Measurements from ENCODE around the gene CABLES2.

DNA sequence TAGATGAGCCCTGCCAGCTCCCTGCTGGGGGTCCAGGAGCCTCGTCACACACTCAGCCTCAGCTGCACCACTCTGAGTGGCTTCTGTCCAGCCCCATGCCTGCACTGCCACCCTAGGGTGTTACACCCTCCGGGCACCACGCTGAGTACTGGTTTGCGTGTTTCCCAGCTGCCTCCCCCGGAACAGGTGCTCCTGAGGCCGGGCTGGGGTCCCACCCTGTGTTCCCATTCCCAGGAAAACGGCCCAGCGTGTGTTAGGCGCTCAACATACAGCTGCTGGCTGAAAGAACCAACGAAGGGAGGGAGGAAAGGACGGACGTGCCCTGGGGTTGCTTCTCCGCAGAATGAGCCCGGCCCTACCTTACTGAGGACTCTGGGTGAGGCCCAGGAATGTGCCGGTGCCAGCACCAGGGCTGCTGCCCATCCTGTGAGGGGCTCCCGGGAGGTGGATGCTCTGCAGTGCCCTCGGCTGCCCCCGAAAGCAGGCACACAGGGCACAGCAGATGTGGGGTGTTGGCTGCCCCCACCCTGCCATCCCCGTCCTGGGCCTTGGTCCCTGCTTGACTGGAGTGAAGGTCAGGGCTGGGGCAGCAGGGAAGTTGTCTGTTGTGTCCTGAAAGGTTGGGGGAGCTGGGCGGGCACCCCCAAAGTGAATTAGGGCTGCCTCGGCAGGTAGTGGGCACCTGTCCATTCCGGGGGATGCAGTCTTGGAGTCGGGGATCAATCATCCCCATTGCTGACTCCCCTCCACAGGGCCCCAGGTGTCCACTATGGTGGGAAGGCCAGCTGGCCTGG lies 56.3 kb downstream of the CABLES2 start:
- TF ChIP-seq, protein P1, sequence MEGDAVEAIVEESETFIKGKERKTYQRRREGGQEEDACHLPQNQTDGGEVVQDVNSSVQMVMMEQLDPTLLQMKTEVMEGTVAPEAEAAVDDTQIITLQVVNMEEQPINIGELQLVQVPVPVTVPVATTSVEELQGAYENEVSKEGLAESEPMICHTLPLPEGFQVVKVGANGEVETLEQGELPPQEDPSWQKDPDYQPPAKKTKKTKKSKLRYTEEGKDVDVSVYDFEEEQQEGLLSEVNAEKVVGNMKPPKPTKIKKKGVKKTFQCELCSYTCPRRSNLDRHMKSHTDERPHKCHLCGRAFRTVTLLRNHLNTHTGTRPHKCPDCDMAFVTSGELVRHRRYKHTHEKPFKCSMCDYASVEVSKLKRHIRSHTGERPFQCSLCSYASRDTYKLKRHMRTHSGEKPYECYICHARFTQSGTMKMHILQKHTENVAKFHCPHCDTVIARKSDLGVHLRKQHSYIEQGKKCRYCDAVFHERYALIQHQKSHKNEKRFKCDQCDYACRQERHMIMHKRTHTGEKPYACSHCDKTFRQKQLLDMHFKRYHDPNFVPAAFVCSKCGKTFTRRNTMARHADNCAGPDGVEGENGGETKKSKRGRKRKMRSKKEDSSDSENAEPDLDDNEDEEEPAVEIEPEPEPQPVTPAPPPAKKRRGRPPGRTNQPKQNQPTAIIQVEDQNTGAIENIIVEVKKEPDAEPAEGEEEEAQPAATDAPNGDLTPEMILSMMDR (IDR thresholded peaks at IDR 0.05; ENCODE audit: low read depth, low read length, poor library complexity, severe bottlenecking), result no peak
- no peak for TF ChIP-seq EZH2phosphoT487 (IDR thresholded peaks at IDR 0.05; ENCODE audit: borderline replicate concordance, low read length)
